Stimulated activated CD4-positive, alpha-beta T cell treated with anti-CD3 and anti-CD28 coated beads, Interleukin-4, amount 100 ng/mL, for 4 hours (primary cell): ENCODE results near the gene TSSK1B.
"Not testable (repeated sequence)": the region's sequence is repeated elsewhere in the genome, so short reads cannot be mapped to it uniquely, and the experiment has no call there.

Experiments
- DNase-seq, 2 experiments: peaks; one replicate each; pipeline ENCODE4 v3.0.0-alpha.2; 2020

The TSSK1B gene

GRCh38 chr5:113434889-113435288 lies at the start of gene TSSK1B:
Gene TSSK1B, minus strand, starts transcription at chr5:113434989. Its CDS starts 150 bp downstream, at chr5:113434839.
- DNase-seq, result no peak

GRCh38 chr5:113480243-113480642 lies 45.5 kb upstream of the TSSK1B start:
- no peak for DNase-seq

DNA sequence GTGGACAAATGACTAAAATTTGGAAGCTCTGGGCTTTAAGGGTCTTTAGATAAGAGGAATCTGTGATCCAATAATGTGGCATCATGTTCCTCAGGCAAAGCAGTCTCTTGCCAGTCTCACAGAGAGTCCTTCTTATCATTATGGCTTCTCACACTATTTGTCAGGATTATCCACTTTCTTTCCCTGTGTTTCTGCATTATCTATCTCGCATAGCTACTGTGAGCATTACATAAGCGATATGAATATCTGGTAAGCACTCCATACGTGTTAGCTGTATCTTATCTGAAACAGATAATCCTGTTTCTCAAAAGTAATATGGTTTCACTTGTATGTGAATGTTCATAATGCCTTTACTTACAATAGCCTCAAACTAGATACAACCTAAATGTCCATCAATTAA lies 43.9 kb upstream of the TSSK1B start:
- DNase-seq, result no peak

GRCh38 chr5:113474100-113474728 lies 39.4 kb upstream of the TSSK1B start:
- DNase-seq, result no peak

GRCh38 chr5:113463032-113463431 lies 28.2 kb upstream of the TSSK1B start:
- DNase-seq, result no peak

DNA sequence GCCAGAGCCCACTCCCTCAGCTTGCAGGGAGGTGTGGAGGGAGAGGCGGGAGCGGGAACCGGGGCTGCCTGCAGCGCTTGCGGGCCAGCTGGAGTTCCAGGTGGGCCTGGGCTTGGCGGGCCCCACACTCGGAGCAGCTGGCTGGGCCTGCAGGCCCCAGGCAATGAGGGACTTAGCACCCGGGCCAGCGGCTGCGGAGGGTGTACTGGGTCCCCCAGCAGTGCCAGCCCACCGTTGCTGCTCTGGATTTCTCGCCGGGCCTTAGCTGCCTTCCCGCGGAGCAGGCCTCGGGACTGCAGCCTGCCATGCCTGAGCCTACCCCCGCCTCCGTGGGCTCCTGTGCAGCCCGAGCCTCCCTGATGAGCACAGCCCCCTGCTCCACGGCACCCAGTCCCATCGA lies 22.3 kb upstream of the TSSK1B start:
- DNase-seq, result not testable (repeated sequence)

GRCh38 chr5:113452941-113453340 lies 18.2 kb upstream of the TSSK1B start:
- DNase-seq, result no peak

DNA sequence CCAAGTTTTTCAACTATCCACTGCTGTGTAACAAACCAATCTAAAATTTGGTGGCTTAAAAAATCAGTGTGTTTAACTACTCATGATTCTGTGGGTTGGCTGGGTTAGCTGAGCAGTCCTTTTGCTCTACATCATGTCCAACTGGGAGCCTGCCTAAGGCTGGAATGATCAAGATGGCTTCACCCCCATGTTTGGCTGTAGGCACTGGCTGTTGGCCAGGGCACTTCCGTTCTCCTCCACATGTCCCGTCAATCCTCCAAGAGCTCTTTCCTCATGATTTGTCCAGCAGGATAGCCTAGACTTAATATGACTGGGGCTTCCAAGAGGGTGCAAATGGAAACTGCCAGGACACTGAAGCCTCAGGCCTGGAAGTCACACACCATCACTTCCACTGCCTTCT lies 17.0 kb upstream of the TSSK1B start:
- no peak for DNase-seq

DNA sequence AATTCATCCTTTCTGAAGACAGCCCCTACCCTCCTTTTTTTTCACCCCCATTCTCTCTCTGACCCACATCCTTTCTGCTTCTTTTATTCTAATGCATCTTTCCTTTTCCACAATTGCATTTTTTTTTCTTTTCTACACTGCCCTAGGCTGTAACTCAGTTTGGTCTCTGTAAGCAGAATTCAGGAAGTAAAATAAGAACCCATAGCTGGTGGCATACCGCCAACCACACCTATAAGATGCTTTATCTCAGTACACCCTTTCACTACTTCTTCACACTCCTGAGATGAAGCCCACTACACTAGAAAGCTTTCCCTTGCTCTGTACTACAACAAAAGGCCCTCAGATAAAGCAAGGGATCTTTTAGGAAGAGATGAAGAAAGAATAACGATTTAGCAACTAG lies 16.1 kb upstream of the TSSK1B start:
- no peak for DNase-seq

GRCh38 chr5:113450462-113450861 lies 15.7 kb upstream of the TSSK1B start:
- DNase-seq, result no peak

DNA sequence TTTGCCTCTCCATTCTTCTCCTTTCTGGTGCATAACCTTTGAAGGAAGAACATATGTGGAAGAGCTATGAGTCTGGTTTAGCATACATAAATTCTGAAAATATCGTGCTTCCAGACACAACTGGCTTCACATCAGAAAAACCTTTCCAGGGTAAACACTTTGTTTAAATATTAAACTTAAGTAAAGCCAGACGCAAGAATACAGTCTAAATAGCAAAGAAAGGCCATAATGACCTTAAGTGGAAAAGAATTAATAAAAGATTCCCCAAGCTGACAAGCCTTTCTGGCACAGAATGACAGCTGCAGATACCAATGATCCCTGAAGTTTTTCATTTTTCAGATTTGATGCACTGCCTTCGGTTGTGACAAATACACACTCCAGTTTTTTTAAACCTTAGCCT lies 13.5 kb upstream of the TSSK1B start:
- no peak for DNase-seq

- no peak for DNase-seq
Observed at GRCh38 chr5:113447498-113448050, 12.8 kb upstream of the TSSK1B start.

DNA sequence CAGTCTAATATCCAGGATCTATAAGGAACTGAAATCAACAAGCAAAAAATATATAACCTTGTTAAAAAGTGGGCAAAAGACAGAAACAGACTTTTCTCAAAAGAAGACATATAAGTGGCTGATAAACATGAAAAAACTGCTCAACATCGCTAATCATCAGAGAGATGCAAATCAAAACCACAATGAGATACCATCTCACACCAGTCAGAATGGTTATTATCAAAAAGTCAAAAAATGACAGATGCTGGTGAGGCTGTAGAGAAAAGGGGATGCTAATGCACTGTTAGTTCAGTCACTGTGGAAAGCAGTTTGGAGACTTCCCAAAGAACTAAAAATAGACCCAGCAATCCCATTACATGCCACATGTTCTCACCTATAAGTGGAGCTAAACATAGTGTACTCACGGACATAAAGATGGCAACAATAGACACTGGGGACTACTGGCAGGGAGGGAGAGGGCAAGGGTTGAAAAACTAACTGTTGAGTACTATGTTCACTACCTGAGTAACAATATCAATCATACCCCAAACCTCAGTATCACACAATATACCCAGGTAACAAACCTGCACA lies 11.7 kb upstream of the TSSK1B start:
- DNase-seq, result no peak

GRCh38 chr5:113437111-113437510 lies 2.3 kb upstream of the TSSK1B start:
- DNase-seq, result no peak

DNA sequence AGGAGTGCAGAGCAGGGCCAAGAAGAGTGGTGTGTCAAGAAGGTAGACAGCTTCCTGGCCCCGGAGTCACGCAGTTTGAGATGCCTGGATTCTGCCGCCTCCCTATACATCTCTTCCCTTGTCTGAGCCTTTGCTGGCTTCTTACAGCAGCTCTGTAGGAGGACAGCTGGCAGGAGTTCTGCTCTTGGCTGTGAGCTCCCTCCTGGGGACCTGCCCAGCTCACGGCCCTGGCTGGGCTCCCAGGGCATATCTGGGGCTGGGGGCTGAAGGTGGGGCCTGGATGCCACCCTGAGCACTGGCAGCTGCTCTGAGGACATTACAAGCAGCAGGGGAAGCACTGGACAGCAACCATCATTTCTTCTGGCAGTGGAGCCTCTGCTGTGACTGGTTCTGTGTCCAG lies 786 bp upstream of the TSSK1B start:
- no peak for DNase-seq

GRCh38 chr5:113433862-113434612 lies 752 bp downstream of the TSSK1B start:
- no peak for DNase-seq

DNA sequence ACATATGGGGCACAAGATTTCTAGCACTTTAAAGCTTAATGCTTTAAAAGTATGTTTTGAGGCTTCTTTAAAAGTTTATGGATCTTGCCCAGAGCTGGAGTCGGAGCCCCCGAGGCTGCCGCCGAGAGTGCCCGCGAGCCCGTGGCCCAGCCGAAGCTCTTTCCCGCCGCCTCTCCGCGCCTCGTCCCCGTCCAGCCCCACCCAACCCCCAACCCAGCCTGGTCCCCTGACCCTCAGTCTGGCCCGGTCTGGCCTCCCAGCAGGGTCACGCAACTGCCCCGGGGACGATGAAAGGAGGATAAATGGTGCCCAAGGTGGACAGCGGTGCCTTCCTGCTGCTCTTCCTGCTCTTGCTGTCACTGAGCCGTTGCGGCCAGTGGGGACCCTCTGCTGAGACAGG lies 1.7 kb downstream of the TSSK1B start:
- DNase-seq, result no peak

GRCh38 chr5:113427871-113428574 lies 6.8 kb downstream of the TSSK1B start:
- DNase-seq, result no peak

DNA sequence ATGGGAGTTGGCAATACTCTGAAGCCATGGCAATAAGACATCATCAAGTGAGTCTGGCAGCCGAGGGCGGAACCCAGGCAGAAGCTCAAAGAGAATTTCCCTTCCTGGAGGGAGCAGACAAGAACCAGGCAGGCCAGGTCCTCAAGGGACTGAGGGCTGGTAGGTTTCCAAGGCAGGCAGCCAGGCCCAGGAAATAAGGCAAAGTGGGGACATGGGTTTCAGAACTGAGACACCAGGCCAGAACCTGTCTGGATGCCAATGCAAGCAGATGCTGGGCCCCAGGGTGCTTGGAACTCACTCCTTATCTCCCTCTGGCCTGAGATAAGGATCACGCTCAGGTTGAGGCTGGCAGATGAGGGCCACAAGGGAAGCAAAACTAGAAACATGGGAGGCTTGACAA lies 8.9 kb downstream of the TSSK1B start:
- no peak for DNase-seq

DNA sequence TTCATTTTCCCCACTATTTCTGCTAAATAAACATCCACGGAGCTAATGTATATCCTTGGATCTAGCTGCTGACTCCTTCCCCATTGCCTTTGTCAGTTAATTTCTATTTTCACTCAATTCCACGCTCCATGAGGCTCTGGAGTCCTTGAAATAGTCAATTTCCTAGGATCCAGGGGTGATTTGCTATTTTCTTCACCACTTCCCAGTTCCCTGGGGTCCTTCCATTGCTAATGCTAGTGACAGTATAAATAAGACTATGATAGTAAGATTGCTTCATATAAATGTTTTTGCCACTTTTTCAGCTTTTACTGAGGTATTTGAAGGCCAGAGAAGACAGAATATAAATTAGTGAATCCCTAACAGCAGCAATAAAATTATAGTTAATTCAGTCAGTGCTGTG lies 13.1 kb downstream of the TSSK1B start:
- no peak for DNase-seq

- no peak for DNase-seq
Observed at GRCh38 chr5:113405530-113405929, 29.3 kb downstream of the TSSK1B start.

DNA sequence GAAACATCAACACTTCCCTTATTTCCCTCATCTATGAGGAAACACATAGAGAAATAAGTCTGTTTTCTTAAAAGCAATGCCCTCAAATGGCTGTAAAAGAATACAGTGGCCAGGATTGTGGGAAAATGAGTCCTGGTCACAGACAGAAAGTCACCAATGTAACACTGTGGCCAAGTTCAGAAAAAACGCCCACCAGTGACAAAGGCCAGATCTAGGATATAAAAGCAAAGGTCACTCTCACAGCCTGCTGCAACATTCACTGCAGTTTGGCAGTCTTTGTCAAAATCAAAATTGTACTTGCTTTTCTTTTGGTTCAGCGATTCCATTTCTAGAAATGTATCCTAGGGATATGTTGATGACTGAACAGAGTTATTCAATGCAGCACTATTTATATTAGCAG lies 30.5 kb downstream of the TSSK1B start:
- DNase-seq, result no peak

- not testable (repeated sequence) for DNase-seq
Observed at GRCh38 chr5:113397986-113398385, 36.8 kb downstream of the TSSK1B start.
